Keratinocyte (primary cell): Measurements from ENCODE around the gene CNTNAP2. TPM values are rescaled to one million over a fixed set of nuclear protein-coding genes. Genes with fewer than 3 reads are reported as not detected.

Source experiments
- DNase-seq: peaks from one replicate; pipeline ENCODE4 v3.0.0-alpha.2; 2011; ENCODE audit warnings: low read depth, missing footprints, low spot score
- FAIRE-seq: peaks from 2 replicates; lab custom pipeline; 2011; peaks lifted over from hg19 to GRCh38; lab: Jason Lieb, UNC
- H2AFZ ChIP-seq: 2 replicates; pipeline ENCODE4 v1.6.0; 2012; ENCODE audit warnings: low read length, control low read depth, inconsistent platforms; ENCODE audit not compliant: control insufficient read depth
- H3K27ac ChIP-seq: 2 replicates; pipeline ENCODE4 v1.5.1; 2011; ENCODE audit warnings: low read length; ENCODE audit not compliant: control insufficient read depth, insufficient read depth
- H3K27me3 ChIP-seq: 3 replicates; pipeline ENCODE4 v1.6.0; 2011; ENCODE audit warnings: low read length; ENCODE audit not compliant: control insufficient read depth, insufficient read depth; ENCODE audit errors: extremely low read depth
- H3K36me3 ChIP-seq, 2 experiments: 2 replicates in 1 of 2; 3 replicates in 1 of 2; pipeline ENCODE4 v1.5.1; 2011; ENCODE audit warnings: low read length in 2 of 2, mild to moderate bottlenecking in 1 of 2; ENCODE audit not compliant: control insufficient read depth in 2 of 2, insufficient read depth in 2 of 2; ENCODE audit errors: extremely low read depth in 1 of 2
- H3K4me1 ChIP-seq: 3 replicates; pipeline ENCODE4 v1.5.1; 2011; ENCODE audit warnings: low read length; ENCODE audit not compliant: control insufficient read depth, insufficient read depth; ENCODE audit errors: extremely low read depth
- H3K4me2 ChIP-seq: 3 replicates; pipeline ENCODE4 v1.6.0; 2011; ENCODE audit warnings: low read depth, low read length; ENCODE audit not compliant: control insufficient read depth, insufficient read depth; ENCODE audit errors: extremely low read depth
- H3K4me3 ChIP-seq, 3 experiments: fragments of 200-600 bp in 1 of 3; sonication (generic) in 1 of 3; 2 replicates in 2 of 3; 3 replicates in 1 of 3; pipeline ENCODE4 v1.5.1; 2011 to 2016; ENCODE audit warnings: low read length in 3 of 3, mild to moderate bottlenecking in 3 of 3, control low read depth in 2 of 3, inconsistent platforms in 1 of 3, low read depth in 1 of 3, mixed read lengths in 1 of 3, mixed run types in 1 of 3, moderate library complexity in 1 of 3; ENCODE audit not compliant: control insufficient read depth in 2 of 3, insufficient read depth in 2 of 3; ENCODE audit errors: extremely low read depth in 1 of 3
- H3K79me2 ChIP-seq: 2 replicates; pipeline ENCODE4 v1.6.0; 2012; ENCODE audit warnings: low read length; ENCODE audit not compliant: control insufficient read depth, insufficient read depth
- H3K9ac ChIP-seq: 3 replicates; pipeline ENCODE4 v1.6.0; 2011; ENCODE audit warnings: low read length; ENCODE audit not compliant: control insufficient read depth, insufficient read depth; ENCODE audit errors: extremely low read depth
- H3K9me1 ChIP-seq: 3 replicates; pipeline ENCODE4 v1.6.0; 2011; ENCODE audit warnings: low read length; ENCODE audit not compliant: control insufficient read depth, insufficient read depth; ENCODE audit errors: extremely low read depth
- H3K9me3 ChIP-seq: 2 replicates; pipeline ENCODE4 v1.5.1; 2012; ENCODE audit warnings: low read depth, low read length; ENCODE audit not compliant: control insufficient read depth
- H4K20me1 ChIP-seq: 3 replicates; pipeline ENCODE4 v1.6.0; 2011; ENCODE audit warnings: low read length; ENCODE audit not compliant: control insufficient read depth, insufficient read depth; ENCODE audit errors: extremely low read depth
- EZH2 ChIP-seq: IDR thresholded peaks from one replicate; pipeline ENCODE4 v1.6.1; 2012; ENCODE audit warnings: inconsistent platforms, mild to moderate bottlenecking, low read length, moderate library complexity
- dilution Hi-C: fragments of 300-500 bp; cut with MboI; formaldehyde crosslinking; loops from one replicate; pipeline ENCODE4 v1.7.0; 2020; ENCODE audit warnings: low sequenced_read_pairs; ENCODE audit not compliant: extremely low pct_ligation_motif_present
- polyA plus RNA-seq, 5 experiments: library from polyadenylated mRNA; depleted of rRNA in 3 of 5; stranded (reverse) in 3 of 5; stranded (forward) in 1 of 5; unstranded in 1 of 5; fragments of >200 nt; gene quantifications; 1 replicate in 1 of 5; 2 replicates in 3 of 5; 3 replicates in 1 of 5; pipeline versions ENCODE4 v1.2.1 to v1.2.3, GENCODE V29; 2011 to 2012; ENCODE audit warnings: missing spikeins in 2 of 5, low read depth in 1 of 5, low replicate concordance in 1 of 5
- TF ChIP-seq, protein P1 (sequence below), 3 experiments: IDR thresholded peaks in 1 of 3; conservative IDR thresholded peaks in 1 of 3; optimal IDR thresholded peaks in 1 of 3; 2 replicates in 2 of 3; 3 replicates in 1 of 3; pipeline versions ENCODE3 to v1.5.1; 2011; ENCODE audit warnings: low read length in 3 of 3, mild to moderate bottlenecking in 3 of 3, moderate library complexity in 2 of 3, control low read depth in 1 of 3, inconsistent platforms in 1 of 3; ENCODE audit not compliant: insufficient read depth in 2 of 3; ENCODE audit errors: extremely low read depth in 1 of 3

The CNTNAP2 gene
- polyA plus RNA-seq, 1 donor (not counting 4 experiments of a cell fraction or from before 2014, with no cell fraction given), result 1.4 TPM

DNA sequence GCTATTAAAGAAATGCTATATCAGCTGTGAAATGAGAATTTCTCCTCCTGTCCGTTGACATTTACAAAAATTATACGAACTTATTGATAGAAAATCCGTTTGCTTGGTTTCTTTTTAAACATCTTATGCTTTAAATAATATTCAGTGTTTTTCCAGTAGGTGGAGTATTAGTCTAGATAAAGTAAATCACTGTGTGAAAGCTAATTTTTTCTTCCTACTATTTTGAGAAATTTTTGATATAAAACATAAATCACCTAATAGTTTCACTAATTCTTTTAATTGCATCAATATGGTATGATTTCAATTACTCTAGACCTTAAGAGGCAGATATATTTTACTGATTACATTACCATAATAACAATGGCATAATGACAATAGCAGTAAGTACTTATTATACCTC is 2138.7 kb downstream of the CNTNAP2 start:
- DNase-seq (no peak), FAIRE-seq (no peak)
- no peak overlapping the region for H3K27ac ChIP-seq
- H2AFZ ChIP-seq, result no peak overlapping the region
- H3K4me2 ChIP-seq, result no peak overlapping the region
- H3K4me1 ChIP-seq, result no peaks in the 10 kb centered on the region
- H3K27me3 ChIP-seq, result no peaks in the 10 kb centered on the region
- TF ChIP-seq, protein P1, sequence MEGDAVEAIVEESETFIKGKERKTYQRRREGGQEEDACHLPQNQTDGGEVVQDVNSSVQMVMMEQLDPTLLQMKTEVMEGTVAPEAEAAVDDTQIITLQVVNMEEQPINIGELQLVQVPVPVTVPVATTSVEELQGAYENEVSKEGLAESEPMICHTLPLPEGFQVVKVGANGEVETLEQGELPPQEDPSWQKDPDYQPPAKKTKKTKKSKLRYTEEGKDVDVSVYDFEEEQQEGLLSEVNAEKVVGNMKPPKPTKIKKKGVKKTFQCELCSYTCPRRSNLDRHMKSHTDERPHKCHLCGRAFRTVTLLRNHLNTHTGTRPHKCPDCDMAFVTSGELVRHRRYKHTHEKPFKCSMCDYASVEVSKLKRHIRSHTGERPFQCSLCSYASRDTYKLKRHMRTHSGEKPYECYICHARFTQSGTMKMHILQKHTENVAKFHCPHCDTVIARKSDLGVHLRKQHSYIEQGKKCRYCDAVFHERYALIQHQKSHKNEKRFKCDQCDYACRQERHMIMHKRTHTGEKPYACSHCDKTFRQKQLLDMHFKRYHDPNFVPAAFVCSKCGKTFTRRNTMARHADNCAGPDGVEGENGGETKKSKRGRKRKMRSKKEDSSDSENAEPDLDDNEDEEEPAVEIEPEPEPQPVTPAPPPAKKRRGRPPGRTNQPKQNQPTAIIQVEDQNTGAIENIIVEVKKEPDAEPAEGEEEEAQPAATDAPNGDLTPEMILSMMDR (optimal IDR thresholded peaks at IDR 0.05 in 1 of 3, IDR thresholded peaks at IDR 0.05 in 1 of 3, conservative IDR thresholded peaks at IDR 0.05 in 1 of 3; ENCODE audit: extremely low read depth in 1 of 3, insufficient read depth in 2 of 3, low read length in 3 of 3), result peak in 1 of 3 experiments; percentile 5
- TF ChIP-seq EZH2, result no peak
- no peak overlapping the region for H3K4me3 ChIP-seq
- dilution Hi-C loops, result no loop called here
- no peaks in the 10 kb centered on the region for H3K9me1 ChIP-seq
- no peak overlapping the region for H3K9ac ChIP-seq
- H3K9me3 ChIP-seq, result no peaks in the 10 kb centered on the region
- no peaks in the 10 kb centered on the region for H3K36me3 ChIP-seq
- no peaks in the 10 kb centered on the region for H4K20me1 ChIP-seq
- H3K79me2 ChIP-seq, result no peaks in the 10 kb centered on the region

- H3K27me3 ChIP-seq, result no peaks in the 10 kb centered on the region
- no peak overlapping the region for H3K4me2 ChIP-seq
- no peaks in the 10 kb centered on the region for H3K9me3 ChIP-seq
- no peaks in the 10 kb centered on the region for H4K20me1 ChIP-seq
- H3K36me3 ChIP-seq, result no peaks in the 10 kb centered on the region
- H3K9ac ChIP-seq, result no peak overlapping the region
- H3K9me1 ChIP-seq, result no peaks in the 10 kb centered on the region
- H3K27ac ChIP-seq, result no peak overlapping the region
- no peaks in the 10 kb centered on the region for H3K4me1 ChIP-seq
- H3K4me3 ChIP-seq, result no peak overlapping the region
- FAIRE-seq, result no peak
- no peaks in the 10 kb centered on the region for H3K79me2 ChIP-seq
- H2AFZ ChIP-seq, result no peak overlapping the region
- dilution Hi-C loops, result no loop called here
- no peak for DNase-seq
- no peak for TF ChIP-seq EZH2
- TF ChIP-seq, protein P1 (optimal IDR thresholded peaks at IDR 0.05 in 1 of 3, IDR thresholded peaks at IDR 0.05 in 1 of 3, conservative IDR thresholded peaks at IDR 0.05 in 1 of 3; ENCODE audit: extremely low read depth in 1 of 3, insufficient read depth in 2 of 3, low read length in 3 of 3), result no peak
Observed at GRCh38 chr7:148256433-148256832, 2139.8 kb downstream of the CNTNAP2 start.
